ENCODE measurements around the gene BCL7A. TPM values are rescaled to one million over a fixed set of nuclear protein-coding genes. Genes with fewer than 3 reads are reported as not detected.

Gene BCL7A
- total and polyA plus RNA-seq, 2 experiments from 2014 or later, result 12.7 to 14.9 TPM

- TF ChIP-seq ZNF462 (CRISPR knock-in tag; IDR thresholded peaks at IDR 0.05), result no peak
These were observed 78.2 kb downstream of the BCL7A start (continued) for GRCh38 chr12:122099856-122100255.

DNA sequence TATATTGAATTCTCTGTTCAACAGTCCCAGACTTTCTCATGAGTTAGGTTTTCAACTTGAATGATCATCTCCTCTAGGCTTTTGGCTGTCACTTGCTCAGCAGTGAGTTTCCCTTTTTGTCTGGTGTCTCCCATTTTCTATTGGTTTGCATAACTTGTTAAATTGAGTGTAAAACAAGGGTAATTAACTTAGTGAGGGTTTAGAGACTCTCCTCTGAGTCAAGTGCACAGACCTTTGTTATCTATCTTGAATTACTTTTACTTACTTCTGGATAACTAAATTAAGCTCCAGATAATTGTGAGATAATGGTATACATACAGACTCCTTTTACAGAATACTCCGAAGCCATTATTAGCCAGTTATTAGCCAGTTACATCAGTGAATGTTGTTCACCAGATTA, 78.9 kb downstream of the BCL7A start:
- Histone ChIP-seq H4K20me1 (replicated peaks; ENCODE audit: insufficient read depth) (peaks cover 12% of the 10 kb centered on the region), H3F3A (replicated peaks; ENCODE audit: low read depth) (0 out of 2 replicates have a peak, but pooled peaks cover 3% of the 10 kb centered on the region), H3K27ac (ENCODE audit: low read depth) (no peak overlapping the region), H3K9me2 (ENCODE audit: insufficient read depth) (no peaks in the 10 kb centered on the region), H2AFZ (no peak overlapping the region), H3K4me1 (ENCODE audit: insufficient read depth) (peaks cover 15% of the 10 kb centered on the region), H3K4me3 (no peak overlapping the region), H3K36me3 (ENCODE audit: insufficient read depth) (peaks cover 4% of the 10 kb centered on the region; the same call in 1 of the 2 replicates), H3K79me2 (replicated peaks; ENCODE audit: insufficient read depth) (peaks cover 59% of the 10 kb centered on the region), H3K4me2 (no peak overlapping the region), H3K27me3 (ENCODE audit: insufficient read depth) (no peaks in the 10 kb centered on the region)
- ATAC-seq (no peak), DNase-seq (ENCODE audit: low spot score) (no peak)
- Mint-ChIP-seq H3K36me3 (ENCODE audit: low read depth) (peaks cover 2% of the 10 kb centered on the region), H3K27ac (no peak overlapping the region), H3K4me3 (no peak overlapping the region), H3K27me3 (ENCODE audit: insufficient read depth, low read depth, poor library complexity) (peaks cover 4% of the 10 kb centered on the region), H3K9me3 (no peaks in the 10 kb centered on the region), H3K4me1 (peaks cover 22% of the 10 kb centered on the region)
- TF ChIP-seq EZH2 (IDR thresholded peaks at IDR 0.05; ENCODE audit: low read depth, unreplicated experiment) (no peak), JUNB (IDR thresholded peaks at IDR 0.05; ENCODE audit: unreplicated experiment) (no peak), ZNF114 (CRISPR knock-in tag; IDR thresholded peaks at IDR 0.05) (no peak), ZNF331 (CRISPR knock-in tag; IDR thresholded peaks at IDR 0.05; ENCODE audit: low read depth) (no peak), POLR2AphosphoS5 (IDR thresholded peaks at IDR 0.05; ENCODE audit: low read depth) (no peak), ZNF462 (CRISPR knock-in tag; IDR thresholded peaks at IDR 0.05) (no peak), CREB1 (CRISPR knock-in tag; IDR thresholded peaks at IDR 0.05; ENCODE audit: low read depth) (no peak), EZH2phosphoT487 (IDR thresholded peaks at IDR 0.05; ENCODE audit: unreplicated experiment) (no peak), STAT1 (IDR thresholded peaks at IDR 0.05; ENCODE audit: unreplicated experiment) (no peak)
